ENCODE results near the gene SMIM8.

- TF ChIP-seq POLR2A (IDR thresholded peaks at IDR 0.05) = no peak
- TF ChIP-seq, protein P1, sequence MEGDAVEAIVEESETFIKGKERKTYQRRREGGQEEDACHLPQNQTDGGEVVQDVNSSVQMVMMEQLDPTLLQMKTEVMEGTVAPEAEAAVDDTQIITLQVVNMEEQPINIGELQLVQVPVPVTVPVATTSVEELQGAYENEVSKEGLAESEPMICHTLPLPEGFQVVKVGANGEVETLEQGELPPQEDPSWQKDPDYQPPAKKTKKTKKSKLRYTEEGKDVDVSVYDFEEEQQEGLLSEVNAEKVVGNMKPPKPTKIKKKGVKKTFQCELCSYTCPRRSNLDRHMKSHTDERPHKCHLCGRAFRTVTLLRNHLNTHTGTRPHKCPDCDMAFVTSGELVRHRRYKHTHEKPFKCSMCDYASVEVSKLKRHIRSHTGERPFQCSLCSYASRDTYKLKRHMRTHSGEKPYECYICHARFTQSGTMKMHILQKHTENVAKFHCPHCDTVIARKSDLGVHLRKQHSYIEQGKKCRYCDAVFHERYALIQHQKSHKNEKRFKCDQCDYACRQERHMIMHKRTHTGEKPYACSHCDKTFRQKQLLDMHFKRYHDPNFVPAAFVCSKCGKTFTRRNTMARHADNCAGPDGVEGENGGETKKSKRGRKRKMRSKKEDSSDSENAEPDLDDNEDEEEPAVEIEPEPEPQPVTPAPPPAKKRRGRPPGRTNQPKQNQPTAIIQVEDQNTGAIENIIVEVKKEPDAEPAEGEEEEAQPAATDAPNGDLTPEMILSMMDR (IDR thresholded peaks at IDR 0.05 in 8 of 11, conservative IDR thresholded peaks at IDR 0.05 in 3 of 11) = no peak
These were observed 8.6 kb downstream of the SMIM8 start for GRCh38 chr6:87330961-87331360.

All from spleen (tissue), 7 donors.